Fibroblast of mammary gland (primary cell): ENCODE results near the gene ZNF783.
A peak's percentile ranks its signal among the peaks of the same experiment; 100 is the strongest.

ENCODE experiments used
- DNase-seq: peaks from one replicate; pipeline ENCODE4 v3.0.0-alpha.2; 2010; ENCODE audit warnings: low read depth
- H3K4me3 ChIP-seq: 2 replicates; pipeline ENCODE4 v1.5.1; 2011; ENCODE audit warnings: low read depth, mild to moderate bottlenecking, low read length, moderate library complexity; ENCODE audit not compliant: control insufficient read depth
- CTCF ChIP-seq: conservative IDR thresholded peaks from 2 replicates; pipeline ENCODE4 v1.5.1; 2011; ENCODE audit warnings: low read depth, low read length, inconsistent platforms; ENCODE audit not compliant: control insufficient read depth, insufficient read depth

The ZNF783 gene

DNA sequence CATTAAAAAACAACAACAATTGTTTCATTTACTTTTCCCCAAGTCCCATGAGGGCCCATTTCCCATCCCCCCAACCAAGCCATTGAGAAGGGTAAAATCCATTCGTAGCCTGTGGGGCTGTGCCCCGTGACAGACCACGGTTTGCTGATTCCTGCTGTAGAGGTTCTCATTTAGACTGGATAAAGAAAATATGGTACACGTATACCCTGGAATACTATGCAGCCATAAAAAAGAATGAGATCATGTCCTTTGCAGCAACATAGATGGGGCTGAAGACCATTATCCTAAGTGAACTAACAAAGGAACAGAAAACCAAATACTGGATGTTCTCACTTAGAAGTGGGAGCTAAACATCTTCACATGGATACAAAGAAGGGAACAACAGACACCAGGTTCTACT is 44.9 kb downstream of the ZNF783 start:
- DNase-seq = no peak
- no peak for TF ChIP-seq CTCF
- no peak overlapping the region for H3K4me3 ChIP-seq

DNA sequence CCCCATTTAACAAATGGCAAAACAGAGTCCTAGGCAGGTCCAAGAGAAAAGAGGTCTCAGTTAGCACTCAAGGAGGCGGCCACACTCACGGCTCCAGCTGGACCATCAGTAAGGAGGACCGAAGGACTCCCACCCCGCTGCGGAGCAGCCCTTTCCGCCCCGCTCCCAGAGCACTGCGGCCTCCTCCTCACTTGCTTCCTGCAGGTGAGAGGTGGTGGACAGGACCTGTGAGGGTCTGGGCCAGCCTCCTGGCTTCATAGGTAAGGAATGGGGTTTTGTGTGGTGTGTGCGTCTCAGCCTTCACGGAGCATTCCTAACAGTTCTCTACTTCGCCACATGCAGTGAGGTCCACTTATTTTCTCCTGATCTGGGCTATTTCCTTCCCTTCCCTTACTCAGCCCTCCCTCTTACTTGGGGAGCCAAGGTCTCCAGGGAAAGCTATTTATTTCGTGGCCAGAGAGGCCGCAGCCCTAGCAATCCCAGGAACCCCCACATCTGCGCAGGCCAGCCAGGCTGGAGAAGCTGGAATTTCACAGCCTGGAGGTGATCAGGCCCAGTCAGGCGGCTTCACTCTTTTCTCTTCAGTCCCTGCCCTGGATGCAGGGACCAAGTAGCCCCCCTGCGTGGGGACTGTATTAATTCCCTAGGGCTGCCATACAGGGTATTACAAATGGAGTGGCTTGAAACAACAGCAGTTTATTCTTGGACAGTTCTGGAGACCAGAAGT is 45.9 kb downstream of the ZNF783 start:
- no peak for DNase-seq
- TF ChIP-seq CTCF = no peak
- H3K4me3 ChIP-seq = no peak overlapping the region

GRCh38 chr7:149310113-149310836 is 48.3 kb downstream of the ZNF783 start:
- no peak overlapping the region for H3K4me3 ChIP-seq
- DNase-seq = peak; percentile 88
- peak; percentile 81 for TF ChIP-seq CTCF

- no peak for TF ChIP-seq CTCF
- no peak for DNase-seq
- H3K4me3 ChIP-seq = no peak overlapping the region
These were observed 49.1 kb downstream of the ZNF783 start for GRCh38 chr7:149310990-149311573.

GRCh38 chr7:149313981-149314380 is 52.0 kb downstream of the ZNF783 start:
- H3K4me3 ChIP-seq = no peak overlapping the region
- DNase-seq = no peak
- TF ChIP-seq CTCF = no peak

DNA sequence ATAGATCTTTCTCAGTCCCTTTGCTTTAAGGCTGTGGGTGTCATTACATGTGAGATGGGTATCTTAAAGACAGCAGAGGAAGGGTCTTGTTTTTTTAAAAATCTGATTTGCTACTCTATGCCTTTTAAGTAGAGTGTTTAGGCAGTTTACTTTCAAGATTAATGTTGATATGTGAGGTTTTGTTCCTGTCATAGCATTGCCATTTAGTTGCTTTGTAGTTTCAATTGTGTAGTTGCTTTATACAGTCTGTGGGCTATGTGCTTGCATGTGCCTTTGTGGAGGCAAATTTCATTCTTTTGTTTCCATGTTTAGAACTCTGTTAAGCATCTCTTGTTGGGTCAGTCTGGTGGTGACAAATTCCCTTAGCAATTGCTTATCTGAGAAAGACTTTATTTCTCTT is 54.6 kb downstream of the ZNF783 start:
- DNase-seq = no peak
- H3K4me3 ChIP-seq = no peak overlapping the region
- TF ChIP-seq CTCF = no peak
